ENCODE data around the gene BAIAP3.

Gene BAIAP3

GRCh38 chr16:1333149-1333812, at the start of gene BAIAP3:
TSS of gene BAIAP3 (plus strand) at chr16:1333645. CDS start at chr16:1338550, 4,905 bp downstream.
- peak within 1 kb of the TSS; percentile 59; the same call in 1 of the 2 replicates for H3K27ac ChIP-seq
- TF ChIP-seq, protein P1, sequence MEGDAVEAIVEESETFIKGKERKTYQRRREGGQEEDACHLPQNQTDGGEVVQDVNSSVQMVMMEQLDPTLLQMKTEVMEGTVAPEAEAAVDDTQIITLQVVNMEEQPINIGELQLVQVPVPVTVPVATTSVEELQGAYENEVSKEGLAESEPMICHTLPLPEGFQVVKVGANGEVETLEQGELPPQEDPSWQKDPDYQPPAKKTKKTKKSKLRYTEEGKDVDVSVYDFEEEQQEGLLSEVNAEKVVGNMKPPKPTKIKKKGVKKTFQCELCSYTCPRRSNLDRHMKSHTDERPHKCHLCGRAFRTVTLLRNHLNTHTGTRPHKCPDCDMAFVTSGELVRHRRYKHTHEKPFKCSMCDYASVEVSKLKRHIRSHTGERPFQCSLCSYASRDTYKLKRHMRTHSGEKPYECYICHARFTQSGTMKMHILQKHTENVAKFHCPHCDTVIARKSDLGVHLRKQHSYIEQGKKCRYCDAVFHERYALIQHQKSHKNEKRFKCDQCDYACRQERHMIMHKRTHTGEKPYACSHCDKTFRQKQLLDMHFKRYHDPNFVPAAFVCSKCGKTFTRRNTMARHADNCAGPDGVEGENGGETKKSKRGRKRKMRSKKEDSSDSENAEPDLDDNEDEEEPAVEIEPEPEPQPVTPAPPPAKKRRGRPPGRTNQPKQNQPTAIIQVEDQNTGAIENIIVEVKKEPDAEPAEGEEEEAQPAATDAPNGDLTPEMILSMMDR (conservative IDR thresholded peaks at IDR 0.05): no peak

DNA sequence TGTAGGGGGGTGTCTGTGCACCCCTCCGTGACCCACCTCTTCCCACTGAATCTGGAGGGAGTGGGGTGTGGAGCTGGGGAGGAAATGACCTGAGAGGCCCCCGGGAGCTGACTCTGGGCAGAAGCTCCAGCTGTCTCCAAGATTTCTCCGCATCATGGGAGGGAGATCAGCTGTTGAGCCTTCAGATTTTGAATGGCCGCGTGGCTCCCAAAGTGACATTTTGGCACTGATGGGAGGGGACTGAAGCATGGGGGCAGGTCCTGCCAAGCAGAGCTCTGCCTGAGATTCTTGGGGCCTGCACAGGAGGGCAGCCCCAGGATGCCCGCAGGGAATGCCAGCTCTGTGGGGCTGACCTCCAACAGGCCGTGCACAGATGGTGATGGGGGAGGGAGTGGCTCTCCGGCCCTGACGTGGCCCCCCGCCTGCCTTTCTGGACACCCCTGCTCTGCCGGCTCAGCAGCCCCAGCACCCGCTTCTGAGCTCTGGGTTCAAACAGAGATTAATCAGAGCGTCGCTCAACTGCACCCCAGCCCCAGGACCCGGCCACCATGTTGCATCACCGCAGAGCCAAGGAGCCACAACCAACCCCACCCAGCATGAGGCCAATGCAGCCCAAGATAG, 49.3 kb upstream of the BAIAP3 start:
- no peak overlapping the region for H3K27ac ChIP-seq
- TF ChIP-seq, protein P1 (conservative IDR thresholded peaks at IDR 0.05): no peak

GRCh38 chr16:1285669-1286512, 47.6 kb upstream of the BAIAP3 start:
- no peak overlapping the region for H3K27ac ChIP-seq
- TF ChIP-seq, protein P1 (conservative IDR thresholded peaks at IDR 0.05): no peak

- H3K27ac ChIP-seq: no peak overlapping the region
- TF ChIP-seq, protein P1 (conservative IDR thresholded peaks at IDR 0.05): no peak
Observed at GRCh38 chr16:1286513-1287094, 46.8 kb upstream of the BAIAP3 start.

- TF ChIP-seq, protein P1 (conservative IDR thresholded peaks at IDR 0.05): no peak
- H3K27ac ChIP-seq: no peak overlapping the region
Observed at GRCh38 chr16:1287982-1288670, 45.3 kb upstream of the BAIAP3 start.

DNA sequence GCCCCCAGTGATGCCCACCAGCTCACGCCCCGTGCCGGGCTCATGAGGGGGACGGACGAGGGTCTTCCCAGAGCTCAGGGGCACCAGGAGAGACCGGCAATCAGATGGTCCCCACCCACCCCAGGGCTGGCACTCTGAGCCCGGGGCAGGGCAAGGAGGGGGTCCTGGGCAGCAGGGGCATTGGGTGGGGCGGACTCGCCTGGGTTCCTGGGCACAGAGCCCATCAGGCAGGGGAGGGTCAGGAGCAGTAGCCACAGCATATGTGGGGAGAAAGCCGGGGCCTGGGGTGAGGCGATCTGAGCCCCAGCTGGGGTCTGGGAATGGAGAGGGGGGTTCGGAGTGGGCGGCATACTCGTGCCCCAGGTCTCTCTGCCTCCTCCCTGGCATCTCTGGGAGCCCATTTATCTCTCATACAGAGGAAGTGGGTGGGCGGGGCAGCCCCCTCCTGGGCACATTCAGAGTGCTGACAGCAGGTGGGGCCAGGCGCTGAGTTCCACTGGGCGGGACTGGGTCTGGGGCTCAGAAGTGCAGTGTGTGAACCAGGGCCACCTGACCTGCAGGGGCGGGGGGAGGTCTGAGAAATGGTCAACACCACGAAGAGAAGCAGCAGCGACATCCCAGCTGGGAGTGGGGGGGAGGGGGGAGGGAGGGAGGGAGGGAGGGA, 44.5 kb upstream of the BAIAP3 start:
- TF ChIP-seq, protein P1 (conservative IDR thresholded peaks at IDR 0.05): no peak

More for the DNA sequence above, 44.5 kb upstream of the BAIAP3 start:
- no peak overlapping the region for H3K27ac ChIP-seq

All from VCaP (cell line).